ENCODE results near the gene ADGRB3. TPM values are rescaled to one million over a fixed set of nuclear protein-coding genes. Genes with fewer than 3 reads are reported as not detected.
"Not testable (repeated sequence)": the region's sequence is repeated elsewhere in the genome, so short reads cannot be mapped to it uniquely, and the experiment has no call there.

The ADGRB3 gene
- total RNA-seq, 1 donor from 2014 or later = 3.3 TPM

DNA sequence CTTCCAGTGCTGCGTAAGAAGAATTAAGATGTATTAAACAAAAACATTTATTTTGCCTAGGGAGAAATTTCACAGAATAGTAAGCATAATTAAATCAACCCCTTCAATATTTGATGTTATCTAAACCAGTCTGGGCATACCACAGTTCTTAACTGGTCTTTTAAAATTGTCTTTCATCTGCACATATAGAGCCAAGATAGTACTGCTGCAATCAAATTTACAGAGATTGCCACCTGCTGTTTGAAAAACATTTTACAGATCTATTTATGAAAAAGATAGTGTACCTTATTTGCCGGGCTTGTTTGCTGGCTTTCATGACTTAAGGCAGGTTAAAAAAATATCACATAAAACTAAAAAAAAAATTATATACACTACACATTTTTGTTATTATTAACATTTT lies 323.2 kb downstream of the ADGRB3 start:
- DNase-seq = no peak

DNA sequence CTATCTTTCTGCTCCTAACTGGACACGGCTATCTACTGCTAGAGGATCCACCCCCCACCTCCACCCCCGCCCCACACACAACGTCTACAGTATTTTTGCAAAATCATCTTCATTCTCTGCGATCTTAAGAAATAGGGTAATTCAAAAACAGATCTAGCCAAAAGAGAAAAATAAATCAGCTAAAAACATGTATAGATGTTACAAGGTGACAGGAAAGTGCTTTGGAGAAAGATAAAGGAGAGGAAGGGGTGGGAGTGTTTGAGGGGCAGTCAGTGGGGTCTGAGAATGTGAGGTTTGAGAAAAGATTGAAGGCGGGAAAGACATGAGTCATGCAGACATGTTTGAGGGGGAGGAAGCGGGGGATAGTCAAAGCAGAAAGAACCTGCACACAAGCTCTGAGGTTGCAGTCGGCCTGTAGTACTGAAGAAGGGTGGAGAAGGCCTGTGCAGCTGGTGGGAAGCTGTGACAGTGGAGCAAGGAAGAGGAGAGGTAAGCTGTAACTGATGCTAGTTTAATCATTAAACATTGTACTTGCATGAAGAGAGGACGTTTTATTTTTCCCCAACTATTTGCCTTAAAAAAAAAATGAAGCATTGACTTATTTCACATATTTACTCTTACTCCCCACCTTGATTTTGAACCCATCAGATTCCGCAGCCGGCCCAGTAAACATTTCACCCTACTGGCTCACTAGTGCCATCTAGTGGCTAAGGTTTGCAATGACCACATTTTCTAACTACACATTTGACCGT lies 332.6 kb downstream of the ADGRB3 start:
- peak; percentile 4 for DNase-seq

- DNase-seq = no peak
These were observed 333.2 kb downstream of the ADGRB3 start for GRCh38 chr6:68968301-68968649.

DNA sequence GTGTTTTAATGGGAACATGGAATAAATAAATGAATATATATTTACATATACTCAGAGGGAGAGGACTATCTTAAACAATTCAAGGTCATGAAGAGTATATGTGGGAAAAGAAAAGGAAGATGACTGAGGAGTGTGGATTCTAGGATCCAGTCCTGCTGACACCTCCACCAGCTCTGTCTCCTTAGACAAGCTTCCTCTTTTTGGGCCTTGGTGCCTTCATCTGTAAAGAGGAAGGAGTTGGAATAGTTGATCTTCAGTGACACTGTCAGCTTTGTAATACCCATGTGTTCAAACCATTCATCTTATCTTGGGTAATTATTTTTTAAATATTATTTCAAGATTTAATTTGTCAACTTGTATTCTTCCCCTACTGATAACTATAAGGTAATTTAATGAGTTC lies 338.0 kb downstream of the ADGRB3 start:
- DNase-seq = no peak

DNA sequence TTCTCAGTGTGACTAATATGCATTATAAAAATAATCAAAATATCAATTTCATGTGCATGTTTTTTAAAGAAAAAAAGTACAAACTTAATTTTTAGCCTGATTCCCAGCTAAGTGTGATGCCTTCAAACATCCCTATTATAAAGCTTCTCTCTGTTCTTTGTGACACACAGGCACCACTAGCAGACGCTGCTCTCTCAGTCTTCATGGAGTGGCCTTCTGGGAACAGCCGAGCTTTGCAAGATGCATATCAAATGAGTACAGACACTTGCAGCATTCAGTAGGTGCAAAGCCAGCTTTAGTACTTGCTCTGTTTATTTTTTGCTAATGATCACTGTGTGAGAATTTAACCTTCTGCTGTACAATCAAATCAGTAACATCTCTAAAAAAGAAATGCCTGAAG lies 340.0 kb downstream of the ADGRB3 start:
- no peak for DNase-seq

DNA sequence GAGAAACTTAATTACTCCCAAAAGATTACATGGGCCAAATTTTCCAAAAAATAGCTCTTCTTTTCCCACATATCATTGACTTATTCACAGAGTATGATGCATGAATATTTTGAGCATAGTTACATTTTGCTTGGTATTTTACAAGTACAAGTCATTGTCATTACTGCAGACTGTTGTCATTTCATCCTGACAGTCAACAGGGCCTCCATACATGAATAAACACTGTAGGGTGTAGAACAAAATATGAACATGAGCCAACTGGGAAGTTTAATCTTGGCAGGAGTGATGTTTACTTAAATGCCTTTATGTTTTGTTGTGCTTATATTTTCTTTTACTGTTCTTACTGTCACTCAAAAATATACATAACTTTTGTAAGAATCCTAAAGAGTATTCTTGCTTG lies 340.7 kb downstream of the ADGRB3 start:
- no peak for DNase-seq

DNA sequence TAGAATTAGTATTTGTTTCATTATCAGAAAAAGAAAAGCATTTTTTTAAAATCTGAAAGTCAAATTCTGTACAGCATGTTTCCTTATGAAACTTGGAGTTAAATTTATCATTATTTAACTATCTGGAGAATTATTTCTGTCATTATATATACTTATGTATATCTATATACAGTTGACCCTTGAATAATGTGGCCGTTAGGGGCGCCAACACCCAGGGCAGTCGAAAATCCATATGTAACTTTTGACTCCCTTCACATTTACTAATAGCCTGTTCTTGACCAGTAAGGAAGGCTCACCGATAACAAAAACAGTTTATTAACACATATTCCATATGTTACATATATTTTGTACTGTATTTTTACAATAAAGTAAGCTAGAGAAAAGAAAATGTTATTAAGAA lies 341.2 kb downstream of the ADGRB3 start:
- no peak for DNase-seq

GRCh38 chr6:68978411-68978810 lies 343.3 kb downstream of the ADGRB3 start:
- no peak for DNase-seq

GRCh38 chr6:68981668-68982067 lies 346.6 kb downstream of the ADGRB3 start:
- not testable (repeated sequence) for DNase-seq

- DNase-seq = no peak
These were observed 353.6 kb downstream of the ADGRB3 start for GRCh38 chr6:68988698-68989097.

DNA sequence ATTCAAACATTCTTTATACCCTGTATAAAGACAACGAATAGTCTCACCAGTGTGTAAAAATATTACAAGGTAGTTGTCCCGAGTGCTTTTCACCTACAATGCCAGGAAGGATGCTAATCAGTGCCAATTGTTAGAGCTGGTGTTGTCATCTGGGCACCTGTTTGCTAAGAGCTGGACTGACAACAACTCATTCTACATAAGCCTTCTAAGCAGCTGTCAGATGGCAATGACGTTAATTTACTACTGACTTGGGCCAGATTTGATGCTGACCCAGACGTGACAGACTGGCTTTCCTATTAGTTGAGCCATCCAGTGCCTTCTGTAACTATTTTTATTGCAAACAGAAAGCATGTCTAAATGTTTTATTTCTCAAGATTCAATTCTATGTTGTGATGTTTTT lies 355.2 kb downstream of the ADGRB3 start:
- no peak for DNase-seq

- no peak for DNase-seq
These were observed 358.8 kb downstream of the ADGRB3 start for GRCh38 chr6:68993911-68994310.

- no peak for DNase-seq
These were observed 359.4 kb downstream of the ADGRB3 start for GRCh38 chr6:68994521-68994920.

DNA sequence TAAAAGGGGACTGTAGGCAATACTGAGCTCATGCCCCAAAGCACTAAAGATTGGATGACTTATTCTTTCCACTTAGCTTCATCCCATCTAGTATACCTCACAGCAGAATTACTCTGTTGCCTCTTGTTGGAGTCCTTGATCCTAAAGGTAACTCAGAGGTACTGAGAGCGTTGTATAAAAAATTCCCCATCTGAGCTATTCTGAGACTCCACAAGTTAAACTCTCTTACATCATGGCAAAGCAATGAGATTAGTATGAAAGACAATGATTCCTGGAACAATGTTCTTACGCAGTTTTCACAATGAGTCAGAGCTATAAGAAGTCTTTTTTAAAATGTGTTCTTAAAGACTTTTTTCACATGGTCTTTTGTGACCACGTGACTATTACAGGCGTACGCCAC lies 370.1 kb downstream of the ADGRB3 start:
- no peak for DNase-seq

DNA sequence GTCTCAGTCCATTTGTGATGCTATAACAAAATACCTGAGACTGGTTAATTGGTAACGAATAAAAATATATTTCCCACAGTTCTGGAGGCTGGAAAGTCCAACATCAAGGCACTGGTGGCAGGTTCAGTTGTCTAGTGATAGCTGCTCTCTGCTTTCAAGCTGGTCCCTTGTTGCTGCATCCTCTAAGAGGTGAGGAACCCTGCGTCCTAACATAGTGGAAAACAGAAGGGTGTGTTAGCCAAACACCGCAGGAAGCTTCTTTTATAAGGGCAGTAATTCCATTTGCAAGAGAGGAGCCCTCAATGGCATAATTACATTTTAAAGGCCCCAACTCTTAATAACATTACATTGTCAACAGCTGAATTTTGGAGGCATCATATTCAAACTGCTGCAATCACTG lies 372.7 kb downstream of the ADGRB3 start:
- no peak for DNase-seq

- no peak for DNase-seq
These were observed 377.1 kb downstream of the ADGRB3 start for GRCh38 chr6:69012211-69012610.

- DNase-seq = no peak
These were observed 377.8 kb downstream of the ADGRB3 start for GRCh38 chr6:69012876-69013275.

DNA sequence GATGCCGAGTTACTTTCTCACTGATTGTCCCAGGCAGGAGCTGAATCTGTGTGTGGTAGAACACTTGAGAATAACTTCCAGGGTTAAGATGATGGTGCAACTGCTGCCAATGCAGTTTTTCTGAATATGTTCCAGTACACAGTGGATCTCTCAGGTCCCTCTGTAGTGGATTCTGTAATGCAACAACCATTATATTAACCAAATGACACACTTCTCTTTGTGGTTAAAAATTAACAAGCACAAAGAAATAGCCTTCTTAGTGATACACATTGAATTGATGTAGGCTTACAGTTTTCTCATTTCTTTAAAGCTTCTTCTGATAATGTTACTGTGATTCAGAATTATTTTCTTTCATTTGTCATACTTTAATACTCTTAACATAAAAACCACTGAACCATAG lies 383.8 kb downstream of the ADGRB3 start:
- DNase-seq = no peak

- DNase-seq = no peak
These were observed 384.8 kb downstream of the ADGRB3 start for GRCh38 chr6:69019832-69020231.

GRCh38 chr6:69022993-69023392 lies 387.9 kb downstream of the ADGRB3 start:
- no peak for DNase-seq

- no peak for DNase-seq
These were observed 391.2 kb downstream of the ADGRB3 start for GRCh38 chr6:69026243-69026642.

- no peak for DNase-seq
These were observed 391.6 kb downstream of the ADGRB3 start for GRCh38 chr6:69026715-69027114.

DNA sequence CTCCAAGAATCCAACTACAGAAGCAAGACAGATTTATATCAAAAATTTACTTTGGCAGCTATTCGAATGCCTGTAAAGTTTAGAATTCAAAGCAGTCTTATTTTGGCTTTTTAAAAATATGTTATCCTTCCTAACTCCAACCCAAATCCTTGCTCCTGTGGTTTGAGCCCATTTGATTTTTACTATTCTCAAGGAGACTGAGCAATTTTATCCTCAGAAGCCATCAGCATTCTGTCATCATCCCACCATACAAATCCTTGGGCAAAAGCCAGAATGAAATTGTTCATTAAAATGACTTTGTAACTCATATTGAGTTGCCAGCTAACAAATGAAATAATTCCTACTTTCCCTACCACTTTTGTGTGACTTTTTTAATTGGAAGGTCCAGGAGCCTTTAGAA lies 392.8 kb downstream of the ADGRB3 start:
- no peak for DNase-seq

DNA sequence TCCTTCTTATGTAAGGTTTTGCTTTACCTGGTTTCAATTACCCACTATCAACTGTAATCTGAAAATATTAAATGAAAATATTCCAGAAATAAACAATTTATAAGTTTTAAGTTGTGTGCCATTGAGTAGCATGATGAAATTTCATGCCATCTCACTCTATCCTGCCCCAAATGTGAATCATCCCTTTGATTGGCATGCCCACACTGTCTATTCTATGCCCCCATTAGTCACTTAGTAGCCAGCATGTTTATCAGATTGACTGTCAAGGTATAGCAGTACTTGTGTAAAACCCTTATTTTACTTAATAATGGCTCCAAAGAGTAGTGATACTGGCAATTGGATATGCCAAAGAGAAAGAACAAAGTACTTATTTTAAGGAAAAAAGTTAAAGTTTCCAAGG lies 403.8 kb downstream of the ADGRB3 start:
- no peak for DNase-seq

DNA sequence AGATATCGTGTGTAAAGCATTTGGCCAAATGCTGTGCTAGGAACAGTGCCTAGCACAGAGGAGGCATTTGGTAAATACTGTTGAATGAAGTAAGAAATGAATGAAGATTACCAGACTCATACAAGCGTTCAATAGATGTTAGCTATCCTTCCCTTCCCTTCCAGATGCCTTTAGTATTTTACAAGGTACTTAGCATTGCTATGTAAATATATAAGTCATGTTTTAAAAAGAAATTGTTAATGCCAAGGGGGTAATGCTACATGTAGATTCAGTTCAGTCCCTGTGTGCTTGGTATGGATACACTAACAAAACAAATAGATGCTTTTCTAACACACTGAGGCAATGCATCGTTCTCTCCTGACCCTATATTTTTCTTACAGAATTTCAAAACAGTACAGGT lies 407.2 kb downstream of the ADGRB3 start:
- DNase-seq = no peak

Measured in skin of body (tissue), 2 donors.